GM12878 (cell line): ENCODE data around the gene PISD. TPM values are rescaled to one million over a fixed set of nuclear protein-coding genes. Genes with fewer than 3 reads are reported as not detected.

Source experiments
- CREB1 ChIP-seq: IDR thresholded peaks from 2 replicates; pipeline ENCODE4 v1.6.1; 2012; ENCODE audit warnings: low read depth, mild to moderate bottlenecking, inconsistent platforms
- IKZF2 ChIP-seq, 2 experiments: fragments of 450-650 bp; IDR thresholded peaks; 2 replicates each; pipeline ENCODE4 v1.6.1; 2017; ENCODE audit warnings: mild to moderate bottlenecking in 2 of 2, moderate library complexity in 2 of 2
- MTA2 ChIP-seq: fragments of 450-650 bp; IDR thresholded peaks from 2 replicates; pipeline ENCODE4 v1.6.1; 2016; ENCODE audit warnings: low read depth, mild to moderate bottlenecking, moderate library complexity
- SIN3A ChIP-seq: IDR thresholded peaks from 2 replicates; pipeline ENCODE4 v1.6.1; 2012; ENCODE audit warnings: low read depth, low read length, improper control_type of control experiment
- SPI1 ChIP-seq: IDR thresholded peaks from 2 replicates; pipeline ENCODE4 v1.6.1; 2011; ENCODE audit warnings: low read depth, mild to moderate bottlenecking, low read length, moderate library complexity, borderline replicate concordance; ENCODE audit not compliant: insufficient read depth
- polyA plus RNA-seq, 11 experiments: library from polyadenylated mRNA; depleted of rRNA in 4 of 11; unstranded in 6 of 11; stranded (reverse) in 5 of 11; fragments of >200 nt; fragmentation: Nextera tagmentation in 4 of 11; fragmentation: Illumina TruSeq in 1 of 11; extraction: Ambion mirVana in 4 of 11; extraction: Trizol in 1 of 11; gene quantifications; 1 replicate in 1 of 11; 2 replicates in 10 of 11; pipeline versions ENCODE4 v1.2.1 to v1.2.3, GENCODE V29; 2011 to 2016; ENCODE audit warnings: inconsistent platforms in 2 of 11, missing spikeins in 2 of 11, low read depth in 1 of 11
- total RNA-seq, 4 experiments: library from RNA; depleted of rRNA in 3 of 4; stranded (reverse); fragments of >200 nt in 3 of 4; fragmentation: Illumina TruSeq in 1 of 4; extraction: Trizol in 1 of 4; gene quantifications; 2 replicates each; pipeline versions ENCODE4 v1.2.1 to v1.2.3, GENCODE V29; 2013 to 2021
- TF ChIP-seq, protein P1 (sequence below): fragments of 450-650 bp; IDR thresholded peaks from 2 replicates; pipeline ENCODE4 v1.6.1; 2017; ENCODE audit warnings: mild to moderate bottlenecking, moderate library complexity
- TF ChIP-seq, protein P2 (sequence below): fragments of 450-650 bp; IDR thresholded peaks from 2 replicates; pipeline ENCODE4 v1.6.1; 2017; ENCODE audit warnings: mild to moderate bottlenecking, low read depth, inconsistent platforms; ENCODE audit not compliant: poor library complexity, severe bottlenecking
- TF ChIP-seq, protein P3 (sequence below): IDR thresholded peaks from 2 replicates; pipeline ENCODE4 v1.6.1; 2011; ENCODE audit warnings: borderline replicate concordance, low read depth, mild to moderate bottlenecking, moderate library complexity, mixed read lengths, low read length; ENCODE audit not compliant: insufficient read depth; ENCODE audit errors: extremely low read length

The PISD gene
- total and polyA plus RNA-seq, 10 of the 15 experiments (the other 5 are each of a cell fraction or from before 2014, with no cell fraction given): 25.8 to 62.7 (median 45.8) TPM

DNA sequence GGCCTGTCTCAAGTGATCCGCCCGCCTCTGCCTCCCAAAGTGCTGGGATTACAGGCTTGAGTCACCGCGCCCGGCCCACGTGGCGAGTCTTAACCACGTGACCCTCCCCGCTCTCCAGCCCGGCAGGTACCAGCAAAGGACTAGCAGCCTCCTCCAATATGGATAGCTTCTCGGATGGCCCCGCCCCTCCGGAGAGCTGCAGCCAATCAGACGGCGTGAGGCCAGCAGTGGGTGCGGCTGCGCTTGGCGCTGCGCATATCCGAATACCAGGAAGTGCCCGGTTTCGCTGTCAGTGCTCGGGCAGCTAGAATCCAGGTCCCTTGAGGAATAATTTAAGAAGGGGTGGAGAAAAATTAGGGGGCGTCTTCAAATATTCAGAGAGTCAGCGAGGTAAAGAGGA is 14.7 kb upstream of the PISD start (continued):
- TF ChIP-seq, protein P1, sequence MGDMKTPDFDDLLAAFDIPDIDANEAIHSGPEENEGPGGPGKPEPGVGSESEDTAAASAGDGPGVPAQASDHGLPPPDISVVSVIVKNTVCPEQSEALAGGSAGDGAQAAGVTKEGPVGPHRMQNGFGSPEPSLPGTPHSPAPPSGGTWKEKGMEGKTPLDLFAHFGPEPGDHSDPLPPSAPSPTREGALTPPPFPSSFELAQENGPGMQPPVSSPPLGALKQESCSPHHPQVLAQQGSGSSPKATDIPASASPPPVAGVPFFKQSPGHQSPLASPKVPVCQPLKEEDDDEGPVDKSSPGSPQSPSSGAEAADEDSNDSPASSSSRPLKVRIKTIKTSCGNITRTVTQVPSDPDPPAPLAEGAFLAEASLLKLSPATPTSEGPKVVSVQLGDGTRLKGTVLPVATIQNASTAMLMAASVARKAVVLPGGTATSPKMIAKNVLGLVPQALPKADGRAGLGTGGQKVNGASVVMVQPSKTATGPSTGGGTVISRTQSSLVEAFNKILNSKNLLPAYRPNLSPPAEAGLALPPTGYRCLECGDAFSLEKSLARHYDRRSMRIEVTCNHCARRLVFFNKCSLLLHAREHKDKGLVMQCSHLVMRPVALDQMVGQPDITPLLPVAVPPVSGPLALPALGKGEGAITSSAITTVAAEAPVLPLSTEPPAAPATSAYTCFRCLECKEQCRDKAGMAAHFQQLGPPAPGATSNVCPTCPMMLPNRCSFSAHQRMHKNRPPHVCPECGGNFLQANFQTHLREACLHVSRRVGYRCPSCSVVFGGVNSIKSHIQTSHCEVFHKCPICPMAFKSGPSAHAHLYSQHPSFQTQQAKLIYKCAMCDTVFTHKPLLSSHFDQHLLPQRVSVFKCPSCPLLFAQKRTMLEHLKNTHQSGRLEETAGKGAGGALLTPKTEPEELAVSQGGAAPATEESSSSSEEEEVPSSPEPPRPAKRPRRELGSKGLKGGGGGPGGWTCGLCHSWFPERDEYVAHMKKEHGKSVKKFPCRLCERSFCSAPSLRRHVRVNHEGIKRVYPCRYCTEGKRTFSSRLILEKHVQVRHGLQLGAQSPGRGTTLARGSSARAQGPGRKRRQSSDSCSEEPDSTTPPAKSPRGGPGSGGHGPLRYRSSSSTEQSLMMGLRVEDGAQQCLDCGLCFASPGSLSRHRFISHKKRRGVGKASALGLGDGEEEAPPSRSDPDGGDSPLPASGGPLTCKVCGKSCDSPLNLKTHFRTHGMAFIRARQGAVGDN: peak; percentile 53; the same call in 1 of the 2 replicates
- TF ChIP-seq CREB1 (no peak), SPI1 (peak; percentile 46; the same call in 1 of the 2 replicates), SIN3A (no peak), IKZF2 (IDR thresholded peaks at IDR 0.05) (peak in 1 of 2 experiments; percentile 1; a peak in 1 of 4 replicates), MTA2 (no peak)
- TF ChIP-seq, protein P2, sequence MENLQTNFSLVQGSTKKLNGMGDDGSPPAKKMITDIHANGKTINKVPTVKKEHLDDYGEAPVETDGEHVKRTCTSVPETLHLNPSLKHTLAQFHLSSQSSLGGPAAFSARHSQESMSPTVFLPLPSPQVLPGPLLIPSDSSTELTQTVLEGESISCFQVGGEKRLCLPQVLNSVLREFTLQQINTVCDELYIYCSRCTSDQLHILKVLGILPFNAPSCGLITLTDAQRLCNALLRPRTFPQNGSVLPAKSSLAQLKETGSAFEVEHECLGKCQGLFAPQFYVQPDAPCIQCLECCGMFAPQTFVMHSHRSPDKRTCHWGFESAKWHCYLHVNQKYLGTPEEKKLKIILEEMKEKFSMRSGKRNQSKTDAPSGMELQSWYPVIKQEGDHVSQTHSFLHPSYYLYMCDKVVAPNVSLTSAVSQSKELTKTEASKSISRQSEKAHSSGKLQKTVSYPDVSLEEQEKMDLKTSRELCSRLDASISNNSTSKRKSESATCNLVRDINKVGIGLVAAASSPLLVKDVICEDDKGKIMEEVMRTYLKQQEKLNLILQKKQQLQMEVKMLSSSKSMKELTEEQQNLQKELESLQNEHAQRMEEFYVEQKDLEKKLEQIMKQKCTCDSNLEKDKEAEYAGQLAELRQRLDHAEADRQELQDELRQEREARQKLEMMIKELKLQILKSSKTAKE: no peak
- TF ChIP-seq, protein P3, sequence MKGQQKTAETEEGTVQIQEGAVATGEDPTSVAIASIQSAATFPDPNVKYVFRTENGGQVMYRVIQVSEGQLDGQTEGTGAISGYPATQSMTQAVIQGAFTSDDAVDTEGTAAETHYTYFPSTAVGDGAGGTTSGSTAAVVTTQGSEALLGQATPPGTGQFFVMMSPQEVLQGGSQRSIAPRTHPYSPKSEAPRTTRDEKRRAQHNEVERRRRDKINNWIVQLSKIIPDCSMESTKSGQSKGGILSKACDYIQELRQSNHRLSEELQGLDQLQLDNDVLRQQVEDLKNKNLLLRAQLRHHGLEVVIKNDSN: peak; percentile 80
